HL-60 (cell line): ENCODE results near the gene STIM2.

Source experiments
- CTCF ChIP-seq: IDR thresholded peaks from one replicate; pipeline ENCODE4 v1.5.1; 2011; ENCODE audit warnings: low read length, control low read depth, inconsistent platforms; ENCODE audit not compliant: insufficient read depth
- GABPA ChIP-seq: IDR thresholded peaks from 2 replicates; pipeline ENCODE4 v1.6.1; 2012; ENCODE audit warnings: low read depth
- POLR2AphosphoS5 ChIP-seq: IDR thresholded peaks from 2 replicates; pipeline ENCODE4 v1.6.1; 2012; ENCODE audit warnings: low read depth
- REST ChIP-seq: IDR thresholded peaks from 2 replicates; pipeline ENCODE4 v1.6.1; 2012; ENCODE audit warnings: low read depth; ENCODE audit not compliant: insufficient replicate concordance
- SPI1 ChIP-seq: IDR thresholded peaks from 2 replicates; pipeline ENCODE4 v1.6.1; 2012; ENCODE audit warnings: low read depth, mild to moderate bottlenecking, borderline replicate concordance

GRCh38 chr4:26812049-26812714, 48.5 kb upstream of the STIM2 start:
- TF ChIP-seq CTCF = no peak
- TF ChIP-seq REST = no peak
- no peak for TF ChIP-seq POLR2AphosphoS5
- no peak for TF ChIP-seq GABPA
- no peak for TF ChIP-seq SPI1
